SK-N-SH (cell line): ENCODE data around the gene SEBOX. TPM values are rescaled to one million over a fixed set of nuclear protein-coding genes. Genes with fewer than 3 reads are reported as not detected.

Experiments used
- CTCF ChIA-PET: fragments of 300-600, 350-600 bp; formaldehyde crosslinking; extraction: SDS; loops from one replicate; lab custom pipeline; 2021; lab: Yijun Ruan, JAX
- POLR2A ChIA-PET: fragments of 350-600 bp; sonication (Branson Sonifier 250); formaldehyde crosslinking; extraction: SDS; loops from one replicate; lab custom pipeline; 2020; ENCODE audit warnings: antibody characterized with exemption, inconsistent platforms; lab: Yijun Ruan, JAX
- DNase-seq: peaks from one replicate; pipeline ENCODE4 v3.0.0; 2012
- H2AFZ ChIP-seq: fragments of 200-600 bp; sonication (generic); 2 replicates; pipeline ENCODE4 v1.8.1; 2016; ENCODE audit warnings: antibody characterized with exemption, mild to moderate bottlenecking, low read depth
- H3F3A ChIP-seq: fragments of 200-600 bp; sonication (generic); replicated peaks from 2 replicates; pipeline ENCODE3; 2016; ENCODE audit warnings: antibody characterized with exemption, mild to moderate bottlenecking; ENCODE audit not compliant: insufficient read depth
- H3K27ac ChIP-seq, 2 experiments: fragments of 200-500 bp in 1 of 2; fragments of 200-600 bp in 1 of 2; sonication (Bioruptor generic) in 1 of 2; sonication (generic), shearing (Covaris generic) in 1 of 2; 2 replicates each; pipeline versions ENCODE4 v1.5.1 to v1.6.1; 2014 to 2016; ENCODE audit warnings: low read depth in 2 of 2, inconsistent platforms in 1 of 2, low read length in 1 of 2, mild to moderate bottlenecking in 1 of 2, mixed read lengths in 1 of 2
- H3K27me3 ChIP-seq: fragments of 200-600 bp; sonication (generic), shearing (Covaris generic); 2 replicates; pipeline ENCODE4 v1.6.1; 2016; ENCODE audit warnings: mixed run types; ENCODE audit not compliant: insufficient read depth
- H3K36me3 ChIP-seq, 2 experiments: fragments of 200-500 bp in 1 of 2; fragments of 200-600 bp in 1 of 2; sonication (Bioruptor generic) in 1 of 2; sonication (generic) in 1 of 2; replicated peaks in 1 of 2; 2 replicates each; pipeline versions ENCODE3 to v1.5.1; 2014 to 2016; ENCODE audit warnings: low read length in 1 of 2, mild to moderate bottlenecking in 1 of 2; ENCODE audit not compliant: insufficient read depth in 2 of 2, control insufficient read depth in 1 of 2
- H3K4me1 ChIP-seq, 2 experiments: fragments of 200-500 bp in 1 of 2; fragments of 200-600 bp in 1 of 2; sonication (Bioruptor generic) in 1 of 2; sonication (generic), shearing (Covaris generic) in 1 of 2; 2 replicates each; pipeline versions ENCODE4 v1.5.1 to v1.6.1; 2014 to 2016; ENCODE audit warnings: low read depth in 1 of 2, low read length in 1 of 2, mixed run types in 1 of 2; ENCODE audit not compliant: insufficient read depth in 2 of 2, control insufficient read depth in 1 of 2
- H3K4me2 ChIP-seq: fragments of 200-600 bp; sonication (generic), shearing (Covaris generic); 2 replicates; pipeline ENCODE4 v1.6.1; 2017; ENCODE audit warnings: mixed run types
- H3K4me3 ChIP-seq, 2 experiments: fragments of 200-500 bp in 1 of 2; fragments of 200-600 bp in 1 of 2; sonication (Bioruptor generic) in 1 of 2; sonication (generic), shearing (Covaris generic) in 1 of 2; 2 replicates each; pipeline versions ENCODE4 v1.5.1 to v1.8.1; 2014 to 2016; ENCODE audit warnings: low read depth in 2 of 2, inconsistent platforms in 1 of 2, low read length in 1 of 2, mild to moderate bottlenecking in 1 of 2, mixed read lengths in 1 of 2, moderate library complexity in 1 of 2
- H3K79me2 ChIP-seq: fragments of 200-600 bp; sonication (generic); 2 replicates; pipeline ENCODE4 v1.8.1; 2017; ENCODE audit warnings: mild to moderate bottlenecking; ENCODE audit not compliant: insufficient read depth
- H3K9ac ChIP-seq: fragments of 200-600 bp; sonication (generic); 2 replicates; pipeline ENCODE4 v1.6.1; 2017; ENCODE audit warnings: mixed run types
- H3K9me2 ChIP-seq: fragments of 200-600 bp; sonication (generic); 2 replicates; pipeline ENCODE4 v1.6.1; 2017; ENCODE audit warnings: mixed run types
- H3K9me3 ChIP-seq: fragments of 200-600 bp; sonication (generic); 2 replicates; pipeline ENCODE4 v1.6.1; 2017; ENCODE audit warnings: mixed run types, mild to moderate bottlenecking, moderate library complexity
- H4K20me1 ChIP-seq: fragments of 200-600 bp; sonication (generic); 2 replicates; pipeline ENCODE4 v1.6.1; 2017; ENCODE audit warnings: mild to moderate bottlenecking, mixed run types; ENCODE audit not compliant: insufficient read depth
- ELF1 ChIP-seq: IDR thresholded peaks from 2 replicates; pipeline ENCODE4 v1.4.0; 2012
- FOSL2 ChIP-seq: IDR thresholded peaks from 2 replicates; pipeline ENCODE4 v1.4.0; 2012; ENCODE audit warnings: low read depth, mild to moderate bottlenecking, moderate library complexity, borderline replicate concordance
- GABPA ChIP-seq: IDR thresholded peaks from 2 replicates; pipeline ENCODE4 v1.4.0; 2012; ENCODE audit warnings: low read depth, mild to moderate bottlenecking
- MEF2A ChIP-seq: IDR thresholded peaks from 2 replicates; pipeline ENCODE4 v1.4.0; 2012; ENCODE audit warnings: low read depth, borderline replicate concordance
- MXI1 ChIP-seq: IDR thresholded peaks from 2 replicates; pipeline ENCODE4 v1.6.1; 2012; ENCODE audit warnings: mild to moderate bottlenecking, low read depth, low read length, improper control_type of control experiment
- NFIC ChIP-seq: IDR thresholded peaks from 2 replicates; pipeline ENCODE4 v1.4.0; 2012; ENCODE audit warnings: borderline replicate concordance
- NRF1 ChIP-seq: IDR thresholded peaks from 2 replicates; pipeline ENCODE4 v1.6.1; 2012; ENCODE audit warnings: low read depth, mild to moderate bottlenecking, low read length
- POLR2AphosphoS5 ChIP-seq: IDR thresholded peaks from 2 replicates; pipeline ENCODE4 v1.6.1; 2012; ENCODE audit warnings: low read depth, low read length
- RAD21 ChIP-seq: IDR thresholded peaks from 2 replicates; pipeline ENCODE4 v1.6.1; 2012; ENCODE audit warnings: mild to moderate bottlenecking, low read length
- RCOR1 ChIP-seq: fragments of 150-350 bp; IDR thresholded peaks from 2 replicates; pipeline ENCODE4 v1.6.1; 2017; ENCODE audit warnings: antibody characterized with exemption, low read length
- RFX5 ChIP-seq: IDR thresholded peaks from 2 replicates; pipeline ENCODE4 v1.6.1; 2012; ENCODE audit warnings: mild to moderate bottlenecking, improper control_type of control experiment, low read length
- RXRA ChIP-seq: IDR thresholded peaks from 2 replicates; pipeline ENCODE4 v1.4.0; 2012; ENCODE audit warnings: low read depth, mild to moderate bottlenecking, borderline replicate concordance
- SIN3A ChIP-seq: IDR thresholded peaks from 2 replicates; pipeline ENCODE4 v1.6.1; 2012; ENCODE audit warnings: low read depth, mild to moderate bottlenecking, low read length, moderate library complexity, borderline replicate concordance
- TCF12 ChIP-seq: IDR thresholded peaks from 2 replicates; pipeline ENCODE4 v1.4.0; 2012
- TEAD4 ChIP-seq: IDR thresholded peaks from 2 replicates; pipeline ENCODE4 v1.4.0; 2012; ENCODE audit warnings: mild to moderate bottlenecking, borderline replicate concordance; ENCODE audit not compliant: insufficient read depth
- WGBS: methylation state at CpG from one replicate; pipeline ENCODE4 v1.1.6; 2017; ENCODE audit warnings: low lambda C conversion rate; 5-methylcytosine and 5-hydroxymethylcytosine counted together
- polyA plus RNA-seq, 3 experiments: library from polyadenylated mRNA; depleted of rRNA; stranded (reverse); fragments of >200 nt; gene quantifications; 2 replicates each; pipeline ENCODE4 v1.2.3, GENCODE V29; 2012
- TF ChIP-seq, protein P1 (sequence below): IDR thresholded peaks from 2 replicates; pipeline ENCODE4 v1.6.1; 2012; ENCODE audit warnings: mild to moderate bottlenecking, low read depth, low read length, moderate library complexity
- TF ChIP-seq, protein P2 (sequence below): IDR thresholded peaks from 2 replicates; pipeline ENCODE4; 2012
- TF ChIP-seq, protein P3 (sequence below): fragments of 200-600 bp; sonication (generic); IDR thresholded peaks from 2 replicates; pipeline ENCODE4 v1.6.1; 2017; ENCODE audit warnings: antibody characterized with exemption, mild to moderate bottlenecking, moderate library complexity
- TF ChIP-seq, protein P4 (sequence below): fragments of 150-350 bp; IDR thresholded peaks from 2 replicates; pipeline ENCODE4 v1.6.1; 2017; ENCODE audit warnings: antibody characterized with exemption, low read length, low read depth, borderline replicate concordance

SEBOX gene
- polyA plus RNA-seq, 1 of the 3 experiments (the other 2 are of a cell fraction): not detected

DNA sequence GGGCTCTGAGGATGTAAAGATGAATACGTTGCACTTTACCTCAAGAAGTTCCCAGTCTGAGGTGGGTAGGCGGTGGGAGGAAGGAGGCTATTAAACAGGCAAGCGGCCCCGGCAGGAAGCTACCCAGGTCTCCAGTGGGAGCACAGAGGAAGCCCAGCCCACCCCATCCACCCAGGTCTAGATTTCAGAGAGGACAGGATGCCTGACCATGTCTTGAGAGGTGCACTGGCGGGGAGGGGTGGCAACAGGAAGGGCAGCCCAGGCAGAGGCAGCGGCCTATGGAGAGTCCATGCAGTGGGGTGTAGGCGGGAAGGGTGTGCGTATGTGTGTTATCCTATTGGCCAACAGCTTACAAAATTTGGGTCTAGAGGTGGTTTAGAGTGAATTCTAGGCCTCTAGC is 20.4 kb upstream of the SEBOX start:
- TF ChIP-seq FOSL2 (no peak), RXRA (no peak), RCOR1 (no peak), MEF2A (no peak), NRF1 (no peak), POLR2AphosphoS5 (no peak), ELF1 (no peak), NFIC (no peak), RFX5 (no peak), GABPA (no peak), TEAD4 (no peak), SIN3A (no peak), MXI1 (no peak), TCF12 (no peak), RAD21 (no peak)
- TF ChIP-seq, protein P1, sequence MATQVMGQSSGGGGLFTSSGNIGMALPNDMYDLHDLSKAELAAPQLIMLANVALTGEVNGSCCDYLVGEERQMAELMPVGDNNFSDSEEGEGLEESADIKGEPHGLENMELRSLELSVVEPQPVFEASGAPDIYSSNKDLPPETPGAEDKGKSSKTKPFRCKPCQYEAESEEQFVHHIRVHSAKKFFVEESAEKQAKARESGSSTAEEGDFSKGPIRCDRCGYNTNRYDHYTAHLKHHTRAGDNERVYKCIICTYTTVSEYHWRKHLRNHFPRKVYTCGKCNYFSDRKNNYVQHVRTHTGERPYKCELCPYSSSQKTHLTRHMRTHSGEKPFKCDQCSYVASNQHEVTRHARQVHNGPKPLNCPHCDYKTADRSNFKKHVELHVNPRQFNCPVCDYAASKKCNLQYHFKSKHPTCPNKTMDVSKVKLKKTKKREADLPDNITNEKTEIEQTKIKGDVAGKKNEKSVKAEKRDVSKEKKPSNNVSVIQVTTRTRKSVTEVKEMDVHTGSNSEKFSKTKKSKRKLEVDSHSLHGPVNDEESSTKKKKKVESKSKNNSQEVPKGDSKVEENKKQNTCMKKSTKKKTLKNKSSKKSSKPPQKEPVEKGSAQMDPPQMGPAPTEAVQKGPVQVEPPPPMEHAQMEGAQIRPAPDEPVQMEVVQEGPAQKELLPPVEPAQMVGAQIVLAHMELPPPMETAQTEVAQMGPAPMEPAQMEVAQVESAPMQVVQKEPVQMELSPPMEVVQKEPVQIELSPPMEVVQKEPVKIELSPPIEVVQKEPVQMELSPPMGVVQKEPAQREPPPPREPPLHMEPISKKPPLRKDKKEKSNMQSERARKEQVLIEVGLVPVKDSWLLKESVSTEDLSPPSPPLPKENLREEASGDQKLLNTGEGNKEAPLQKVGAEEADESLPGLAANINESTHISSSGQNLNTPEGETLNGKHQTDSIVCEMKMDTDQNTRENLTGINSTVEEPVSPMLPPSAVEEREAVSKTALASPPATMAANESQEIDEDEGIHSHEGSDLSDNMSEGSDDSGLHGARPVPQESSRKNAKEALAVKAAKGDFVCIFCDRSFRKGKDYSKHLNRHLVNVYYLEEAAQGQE: no peak
- TF ChIP-seq, protein P2, sequence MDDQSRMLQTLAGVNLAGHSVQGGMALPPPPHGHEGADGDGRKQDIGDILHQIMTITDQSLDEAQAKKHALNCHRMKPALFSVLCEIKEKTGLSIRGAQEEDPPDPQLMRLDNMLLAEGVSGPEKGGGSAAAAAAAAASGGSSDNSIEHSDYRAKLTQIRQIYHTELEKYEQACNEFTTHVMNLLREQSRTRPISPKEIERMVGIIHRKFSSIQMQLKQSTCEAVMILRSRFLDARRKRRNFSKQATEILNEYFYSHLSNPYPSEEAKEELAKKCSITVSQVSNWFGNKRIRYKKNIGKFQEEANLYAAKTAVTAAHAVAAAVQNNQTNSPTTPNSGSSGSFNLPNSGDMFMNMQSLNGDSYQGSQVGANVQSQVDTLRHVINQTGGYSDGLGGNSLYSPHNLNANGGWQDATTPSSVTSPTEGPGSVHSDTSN: no peak
- TF ChIP-seq, protein P3, sequence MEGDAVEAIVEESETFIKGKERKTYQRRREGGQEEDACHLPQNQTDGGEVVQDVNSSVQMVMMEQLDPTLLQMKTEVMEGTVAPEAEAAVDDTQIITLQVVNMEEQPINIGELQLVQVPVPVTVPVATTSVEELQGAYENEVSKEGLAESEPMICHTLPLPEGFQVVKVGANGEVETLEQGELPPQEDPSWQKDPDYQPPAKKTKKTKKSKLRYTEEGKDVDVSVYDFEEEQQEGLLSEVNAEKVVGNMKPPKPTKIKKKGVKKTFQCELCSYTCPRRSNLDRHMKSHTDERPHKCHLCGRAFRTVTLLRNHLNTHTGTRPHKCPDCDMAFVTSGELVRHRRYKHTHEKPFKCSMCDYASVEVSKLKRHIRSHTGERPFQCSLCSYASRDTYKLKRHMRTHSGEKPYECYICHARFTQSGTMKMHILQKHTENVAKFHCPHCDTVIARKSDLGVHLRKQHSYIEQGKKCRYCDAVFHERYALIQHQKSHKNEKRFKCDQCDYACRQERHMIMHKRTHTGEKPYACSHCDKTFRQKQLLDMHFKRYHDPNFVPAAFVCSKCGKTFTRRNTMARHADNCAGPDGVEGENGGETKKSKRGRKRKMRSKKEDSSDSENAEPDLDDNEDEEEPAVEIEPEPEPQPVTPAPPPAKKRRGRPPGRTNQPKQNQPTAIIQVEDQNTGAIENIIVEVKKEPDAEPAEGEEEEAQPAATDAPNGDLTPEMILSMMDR: no peak
- TF ChIP-seq, protein P4, sequence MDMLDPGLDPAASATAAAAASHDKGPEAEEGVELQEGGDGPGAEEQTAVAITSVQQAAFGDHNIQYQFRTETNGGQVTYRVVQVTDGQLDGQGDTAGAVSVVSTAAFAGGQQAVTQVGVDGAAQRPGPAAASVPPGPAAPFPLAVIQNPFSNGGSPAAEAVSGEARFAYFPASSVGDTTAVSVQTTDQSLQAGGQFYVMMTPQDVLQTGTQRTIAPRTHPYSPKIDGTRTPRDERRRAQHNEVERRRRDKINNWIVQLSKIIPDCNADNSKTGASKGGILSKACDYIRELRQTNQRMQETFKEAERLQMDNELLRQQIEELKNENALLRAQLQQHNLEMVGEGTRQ: no peak
- Histone ChIP-seq H3K27ac (no peak overlapping the region), H3K27me3 (no peaks in the 10 kb centered on the region), H3K4me3 (no peak overlapping the region), H3F3A (no peaks in the 10 kb centered on the region), H3K4me1 (peaks cover 1 to 9% of the 10 kb centered on the region in 2 experiments; a peak in 2 of 4 replicates), H2AFZ (no peak overlapping the region), H3K79me2 (peaks cover 11% of the 10 kb centered on the region; the same call in 1 of the 2 replicates), H4K20me1 (0 out of 2 replicates have a peak, but pooled peaks cover 2% of the 10 kb centered on the region), H3K36me3 (peaks cover 26 to 28% of the 10 kb centered on the region in 2 experiments), H3K4me2 (no peak overlapping the region), H3K9me3 (no peaks in the 10 kb centered on the region), H3K9me2 (no peaks in the 10 kb centered on the region), H3K9ac (no peak overlapping the region)
- CTCF ChIA-PET: no interaction called here
- POLR2A ChIA-PET: no interaction called here
- no peak for DNase-seq
- 97% methylated on average over 6 of the region's 8 CpGs for WGBS
